WERI-Rb-1 (cell line): ENCODE results near the gene CLSTN3.

Experiments
- DNase-seq: peaks from one replicate; pipeline ENCODE4 v3.0.0-alpha.2; 2020
- H3K27ac ChIP-seq: fragments of 250-450 bp; sonication (Bioruptor Pico); 2 replicates; pipeline ENCODE4 v1.5.1; 2020; ENCODE audit warnings: mild to moderate bottlenecking, moderate library complexity
- H3K27me3 ChIP-seq: fragments of 250-450 bp; sonication (Bioruptor Pico); 2 replicates; pipeline ENCODE4 v1.5.1; 2021; ENCODE audit warnings: mild to moderate bottlenecking, low read depth, moderate library complexity; ENCODE audit not compliant: insufficient read depth, severe bottlenecking
- H3K36me3 ChIP-seq: fragments of 250-450 bp; sonication (Bioruptor Pico); 2 replicates; pipeline ENCODE4 v1.5.1; 2020; ENCODE audit warnings: mild to moderate bottlenecking, moderate library complexity
- H3K4me3 ChIP-seq: 2 replicates; pipeline ENCODE4 v1.5.1; 2011; ENCODE audit warnings: low read depth, mild to moderate bottlenecking, control low read depth, low read length
- H3K9me3 ChIP-seq: fragments of 250-450 bp; sonication (Bioruptor Pico); 2 replicates; pipeline ENCODE4 v1.5.1; 2021; ENCODE audit warnings: mild to moderate bottlenecking, moderate library complexity; ENCODE audit not compliant: severe bottlenecking
- TF ChIP-seq, protein P1 (sequence below): IDR thresholded peaks from 2 replicates; pipeline ENCODE4 v1.5.1; 2011; ENCODE audit warnings: low read depth, mild to moderate bottlenecking, control low read depth, inconsistent platforms, low read length

CLSTN3 gene

DNA sequence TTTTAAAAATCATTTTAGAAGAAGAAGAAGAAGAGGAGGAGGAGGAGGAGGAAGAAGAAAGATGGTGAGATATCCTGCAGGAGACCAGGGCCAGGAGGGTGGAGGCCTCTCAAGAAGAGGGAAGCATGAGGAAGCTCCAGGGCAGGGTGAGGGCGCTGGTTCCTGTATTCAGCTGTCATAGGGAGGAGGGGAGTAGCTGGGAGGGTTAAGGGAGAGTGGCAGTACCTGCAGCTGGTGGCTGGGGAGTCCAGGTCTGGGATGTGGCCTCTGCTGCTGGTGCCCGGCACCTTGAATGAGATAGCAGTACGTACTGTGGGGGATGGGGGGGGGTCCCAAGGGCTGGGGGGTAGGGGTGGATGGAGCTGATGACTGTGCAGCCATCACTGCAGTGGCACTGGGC is 11.3 kb upstream of the CLSTN3 start:
- no peaks in the 10 kb centered on the region for H3K9me3 ChIP-seq
- no peak overlapping the region for H3K27ac ChIP-seq
- DNase-seq: no peak
- TF ChIP-seq, protein P1, sequence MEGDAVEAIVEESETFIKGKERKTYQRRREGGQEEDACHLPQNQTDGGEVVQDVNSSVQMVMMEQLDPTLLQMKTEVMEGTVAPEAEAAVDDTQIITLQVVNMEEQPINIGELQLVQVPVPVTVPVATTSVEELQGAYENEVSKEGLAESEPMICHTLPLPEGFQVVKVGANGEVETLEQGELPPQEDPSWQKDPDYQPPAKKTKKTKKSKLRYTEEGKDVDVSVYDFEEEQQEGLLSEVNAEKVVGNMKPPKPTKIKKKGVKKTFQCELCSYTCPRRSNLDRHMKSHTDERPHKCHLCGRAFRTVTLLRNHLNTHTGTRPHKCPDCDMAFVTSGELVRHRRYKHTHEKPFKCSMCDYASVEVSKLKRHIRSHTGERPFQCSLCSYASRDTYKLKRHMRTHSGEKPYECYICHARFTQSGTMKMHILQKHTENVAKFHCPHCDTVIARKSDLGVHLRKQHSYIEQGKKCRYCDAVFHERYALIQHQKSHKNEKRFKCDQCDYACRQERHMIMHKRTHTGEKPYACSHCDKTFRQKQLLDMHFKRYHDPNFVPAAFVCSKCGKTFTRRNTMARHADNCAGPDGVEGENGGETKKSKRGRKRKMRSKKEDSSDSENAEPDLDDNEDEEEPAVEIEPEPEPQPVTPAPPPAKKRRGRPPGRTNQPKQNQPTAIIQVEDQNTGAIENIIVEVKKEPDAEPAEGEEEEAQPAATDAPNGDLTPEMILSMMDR: no peak
- no peaks in the 10 kb centered on the region for H3K36me3 ChIP-seq
- no peak overlapping the region for H3K4me3 ChIP-seq
- H3K27me3 ChIP-seq: no peaks in the 10 kb centered on the region

DNA sequence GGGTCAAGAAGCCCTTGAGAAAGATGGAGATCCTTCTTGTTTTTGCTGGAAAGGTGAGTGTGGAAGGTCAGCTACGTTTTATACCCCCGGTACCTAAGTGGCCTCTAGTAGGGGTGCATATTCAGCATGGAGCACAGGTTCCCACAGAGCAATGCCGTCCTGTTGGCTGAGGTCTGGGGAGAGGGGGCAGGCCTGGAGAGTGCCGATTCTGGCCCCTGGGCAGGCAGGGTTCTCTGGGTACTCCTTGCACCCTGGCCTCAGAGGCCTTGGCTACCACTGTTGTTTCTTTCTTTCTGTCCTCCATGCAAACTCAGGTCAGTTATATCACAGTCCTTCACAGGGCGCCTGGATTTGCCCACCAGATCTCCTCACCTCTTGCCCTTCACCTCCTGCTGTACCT is 10.0 kb upstream of the CLSTN3 start:
- H3K27ac ChIP-seq: no peak overlapping the region
- no peak overlapping the region for H3K4me3 ChIP-seq
- no peaks in the 10 kb centered on the region for H3K27me3 ChIP-seq
- DNase-seq: no peak
- H3K36me3 ChIP-seq: no peaks in the 10 kb centered on the region
- TF ChIP-seq, protein P1: no peak
- no peaks in the 10 kb centered on the region for H3K9me3 ChIP-seq

DNA sequence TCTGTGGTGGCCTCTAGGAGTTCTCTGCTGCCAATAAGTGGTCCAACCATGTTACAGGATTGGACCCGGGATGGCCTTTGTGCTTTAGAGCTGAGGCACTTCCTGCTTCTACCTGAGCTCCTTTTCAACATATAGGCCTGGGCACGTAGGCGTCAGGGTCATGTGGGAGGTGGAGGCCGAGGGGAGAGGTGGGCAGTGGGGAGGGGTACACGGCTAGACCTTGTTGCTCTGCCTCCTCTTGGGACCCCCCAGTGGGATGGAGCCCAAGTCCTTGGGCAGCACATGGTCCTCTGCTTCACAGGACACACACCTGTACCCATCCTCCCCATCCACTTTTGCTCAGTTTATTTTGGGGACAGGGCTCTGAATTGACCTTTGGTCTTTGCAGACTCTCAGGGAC is 8.8 kb upstream of the CLSTN3 start:
- Histone ChIP-seq H3K36me3 (no peaks in the 10 kb centered on the region), H3K4me3 (no peak overlapping the region)
- TF ChIP-seq, protein P1: no peak

DNA sequence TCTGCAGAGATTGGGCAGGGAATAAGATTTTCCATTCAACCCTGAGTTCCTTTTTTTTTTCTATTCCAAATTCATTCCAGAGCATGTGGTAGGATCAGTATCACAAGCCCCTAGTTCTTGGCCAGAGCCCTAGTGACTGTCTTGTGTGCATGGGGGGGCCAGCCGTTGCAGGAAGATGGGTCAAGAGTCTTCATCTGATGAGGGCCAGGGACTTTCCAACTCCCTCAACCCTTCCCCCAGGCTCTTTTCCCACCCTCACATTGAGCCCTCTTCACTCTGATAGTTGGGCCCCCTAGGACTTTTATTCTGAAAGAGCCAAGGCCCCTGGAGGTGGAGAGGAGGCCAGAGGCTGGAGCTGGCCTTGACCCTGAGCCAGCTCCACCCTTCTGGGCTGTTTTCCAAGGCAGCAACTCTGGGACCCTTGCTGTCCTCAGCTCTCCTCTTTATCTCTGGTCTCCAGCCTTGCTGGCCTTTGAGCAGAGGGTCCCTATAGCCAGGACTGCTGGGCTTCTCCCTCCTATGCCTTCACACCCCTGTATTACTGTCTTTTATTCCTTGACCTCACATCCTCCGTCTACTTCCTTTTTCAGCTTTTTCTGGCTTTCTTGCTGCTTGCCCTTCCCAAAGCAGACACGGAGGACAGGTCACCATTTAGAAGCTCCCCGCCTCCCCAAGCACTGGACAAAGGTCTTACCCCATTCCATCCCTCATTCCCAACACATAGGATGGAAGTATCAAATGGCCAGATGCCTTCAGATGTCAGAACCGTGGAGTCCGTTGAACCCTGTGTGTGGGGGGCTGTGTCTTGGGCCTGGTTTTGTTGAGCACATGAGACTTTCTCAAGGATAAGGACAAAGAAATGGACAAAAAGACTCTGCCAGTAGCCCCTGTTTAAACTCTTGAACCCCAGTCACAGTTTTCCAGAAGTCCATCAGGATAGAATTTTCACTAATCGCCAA is 7.1 kb upstream of the CLSTN3 start:
- Histone ChIP-seq H3K27me3 (no peaks in the 10 kb centered on the region), H3K4me3 (no peak overlapping the region), H3K27ac (no peak overlapping the region), H3K36me3 (no peaks in the 10 kb centered on the region), H3K9me3 (no peaks in the 10 kb centered on the region)
- DNase-seq: no peak
- TF ChIP-seq, protein P1: no peak

More for the DNA sequence above, 8.8 kb upstream of the CLSTN3 start:
- no peaks in the 10 kb centered on the region for H3K27me3 ChIP-seq
- DNase-seq: no peak
- no peaks in the 10 kb centered on the region for H3K9me3 ChIP-seq
- no peak overlapping the region for H3K27ac ChIP-seq

DNA sequence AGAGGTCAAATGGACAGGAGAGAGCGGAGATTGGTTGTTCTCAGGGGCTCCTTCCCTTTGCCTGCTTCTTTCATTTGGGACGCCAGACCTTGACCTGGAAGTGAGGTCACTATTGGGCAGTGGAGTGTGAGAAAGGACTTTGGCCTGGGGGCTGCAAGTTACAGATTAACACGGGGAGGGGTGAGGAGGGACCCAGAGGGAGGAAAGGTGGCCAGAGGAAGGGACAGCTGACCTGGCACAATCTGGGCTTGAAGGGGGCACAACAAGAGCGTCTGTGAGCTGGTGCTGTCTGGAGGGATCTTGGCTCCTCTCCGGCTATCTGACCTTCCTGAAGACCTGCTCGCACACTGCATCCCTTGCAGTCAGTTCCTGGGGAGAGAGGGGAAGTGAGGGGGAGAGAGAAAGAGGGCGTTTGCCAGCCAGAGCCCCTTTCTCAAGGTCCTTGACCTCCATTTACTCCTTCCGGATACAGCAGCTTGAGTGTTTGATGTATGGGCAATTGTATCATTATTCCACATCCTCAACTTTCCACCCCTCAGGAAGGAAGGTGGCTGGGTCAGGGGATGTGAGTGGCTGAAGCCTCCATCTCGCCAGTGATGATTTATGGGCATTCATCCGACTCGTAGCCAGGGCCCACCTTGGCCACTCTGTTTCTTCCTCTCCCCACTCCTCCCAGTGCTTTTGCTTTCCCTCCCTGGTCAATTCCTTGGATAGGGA is 6.2 kb upstream of the CLSTN3 start:
- TF ChIP-seq, protein P1: no peak
- no peak overlapping the region for H3K27ac ChIP-seq
- DNase-seq: no peak

More for the DNA sequence above, 6.2 kb upstream of the CLSTN3 start:
- no peak overlapping the region for H3K4me3 ChIP-seq
- no peaks in the 10 kb centered on the region for H3K9me3 ChIP-seq
- H3K36me3 ChIP-seq: no peaks in the 10 kb centered on the region
- H3K27me3 ChIP-seq: no peaks in the 10 kb centered on the region
